HAP-1 (cell line): ENCODE data around the gene CNTN5.

ENCODE experiments used
- DNase-seq, 2 experiments: peaks; one replicate each; pipeline ENCODE4 v3.0.0-alpha.2; 2016 to 2020; ENCODE audit warnings: low spot score in 2 of 2
- H3K27me3 ChIP-seq: fragments of 250-450 bp; sonication (Bioruptor Pico); 2 replicates; pipeline ENCODE4 v1.5.1; 2020; ENCODE audit warnings: low read depth, mild to moderate bottlenecking, moderate library complexity
- H3K36me3 ChIP-seq: fragments of 250-450 bp; sonication (Bioruptor Pico); replicated peaks from 2 replicates; pipeline ENCODE4 v1.5.1; 2020; ENCODE audit warnings: mild to moderate bottlenecking
- H3K4me1 ChIP-seq: fragments of 250-450 bp; sonication (Bioruptor Pico); 2 replicates; pipeline ENCODE4 v1.5.1; 2020; ENCODE audit warnings: mild to moderate bottlenecking
- H3K4me3 ChIP-seq: fragments of 250-450 bp; sonication (Bioruptor Pico); 2 replicates; pipeline ENCODE4 v1.5.1; 2020; ENCODE audit warnings: mild to moderate bottlenecking, moderate library complexity
- H3K9me3 ChIP-seq: fragments of 250-450 bp; sonication (Bioruptor Pico); 2 replicates; pipeline ENCODE4 v1.5.1; 2020; ENCODE audit warnings: mild to moderate bottlenecking, moderate library complexity
- in situ Hi-C: fragments of 300-500 bp; cut with MboI; formaldehyde crosslinking; loops from 3 replicates; pipeline ENCODE4 v1.14.3; 2020; ENCODE audit warnings: low sequenced_read_pairs, inconsistent platforms, mixed read lengths

Gene CNTN5

DNA sequence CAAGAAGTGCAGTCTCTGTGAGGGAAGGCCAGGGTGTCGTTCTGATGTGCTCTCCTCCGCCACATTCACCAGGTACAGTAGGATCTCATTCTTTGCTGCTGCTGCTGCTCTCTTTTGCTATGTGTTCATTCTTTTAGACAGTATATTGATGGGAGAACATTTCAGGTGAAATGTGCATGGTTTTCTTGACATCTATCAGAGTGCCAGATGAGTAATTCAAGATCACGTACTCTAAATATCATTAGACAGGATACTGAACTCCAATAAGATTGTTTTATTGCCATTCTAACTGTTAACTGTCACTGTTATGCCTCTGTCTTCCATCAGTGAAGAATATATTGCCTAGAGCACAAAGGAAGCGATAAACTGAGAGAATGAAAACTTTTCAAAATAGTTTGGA, 895.3 kb downstream of the CNTN5 start:
- no peaks in the 10 kb centered on the region for H3K36me3 ChIP-seq
- H3K9me3 ChIP-seq: no peaks in the 10 kb centered on the region
- H3K4me3 ChIP-seq: no peak overlapping the region
- no peak for DNase-seq
- no peaks in the 10 kb centered on the region for H3K4me1 ChIP-seq
- in situ Hi-C loops: no loop called here
- no peaks in the 10 kb centered on the region for H3K27me3 ChIP-seq

GRCh38 chr11:99918761-99919160, 898.0 kb downstream of the CNTN5 start:
- in situ Hi-C loops: no loop called here
- Histone ChIP-seq H3K27me3 (no peaks in the 10 kb centered on the region), H3K36me3 (no peaks in the 10 kb centered on the region), H3K4me1 (no peaks in the 10 kb centered on the region), H3K4me3 (no peak overlapping the region), H3K9me3 (no peaks in the 10 kb centered on the region)
- no peak for DNase-seq

- Histone ChIP-seq H3K9me3 (no peaks in the 10 kb centered on the region), H3K36me3 (no peaks in the 10 kb centered on the region), H3K4me1 (no peaks in the 10 kb centered on the region), H3K4me3 (no peak overlapping the region), H3K27me3 (no peaks in the 10 kb centered on the region)
- DNase-seq: no peak
- in situ Hi-C loops: no loop called here
Observed at GRCh38 chr11:99920956-99921355, 900.2 kb downstream of the CNTN5 start.

- in situ Hi-C loops: no loop called here
- no peaks in the 10 kb centered on the region for H3K4me1 ChIP-seq
- DNase-seq: no peak
- H3K27me3 ChIP-seq: no peaks in the 10 kb centered on the region
- no peak overlapping the region for H3K4me3 ChIP-seq
- no peaks in the 10 kb centered on the region for H3K36me3 ChIP-seq
- H3K9me3 ChIP-seq: no peaks in the 10 kb centered on the region
Observed at GRCh38 chr11:99925968-99926367, 905.2 kb downstream of the CNTN5 start.

DNA sequence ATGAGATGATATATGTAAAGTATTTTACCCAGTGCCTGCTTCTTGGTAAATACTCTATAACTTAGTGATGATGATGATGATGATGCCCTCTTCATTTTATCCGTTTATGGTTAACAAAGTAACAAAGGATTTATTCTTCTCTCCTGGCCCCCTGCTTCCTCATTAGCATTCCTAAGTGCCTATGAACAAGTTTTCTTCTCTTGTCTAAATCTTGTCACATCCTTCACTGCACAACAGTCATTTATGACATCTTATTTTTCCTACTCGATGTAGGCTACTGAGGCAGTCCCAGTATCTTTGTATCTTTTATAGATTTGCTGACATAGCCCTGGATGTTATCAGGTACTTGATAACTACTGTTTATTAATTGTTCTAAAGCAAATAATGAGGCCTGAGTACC, 911.9 kb downstream of the CNTN5 start:
- no peak for DNase-seq
- H3K4me3 ChIP-seq: no peak overlapping the region
- no peaks in the 10 kb centered on the region for H3K4me1 ChIP-seq
- H3K27me3 ChIP-seq: no peaks in the 10 kb centered on the region
- no peaks in the 10 kb centered on the region for H3K9me3 ChIP-seq
- no peaks in the 10 kb centered on the region for H3K36me3 ChIP-seq
- in situ Hi-C loops: no loop called here

GRCh38 chr11:99934008-99934407, 913.3 kb downstream of the CNTN5 start:
- DNase-seq: no peak
- no peaks in the 10 kb centered on the region for H3K27me3 ChIP-seq
- H3K36me3 ChIP-seq: no peaks in the 10 kb centered on the region
- H3K9me3 ChIP-seq: no peaks in the 10 kb centered on the region
- no peaks in the 10 kb centered on the region for H3K4me1 ChIP-seq
- H3K4me3 ChIP-seq: no peak overlapping the region
- in situ Hi-C loops: no loop called here

DNA sequence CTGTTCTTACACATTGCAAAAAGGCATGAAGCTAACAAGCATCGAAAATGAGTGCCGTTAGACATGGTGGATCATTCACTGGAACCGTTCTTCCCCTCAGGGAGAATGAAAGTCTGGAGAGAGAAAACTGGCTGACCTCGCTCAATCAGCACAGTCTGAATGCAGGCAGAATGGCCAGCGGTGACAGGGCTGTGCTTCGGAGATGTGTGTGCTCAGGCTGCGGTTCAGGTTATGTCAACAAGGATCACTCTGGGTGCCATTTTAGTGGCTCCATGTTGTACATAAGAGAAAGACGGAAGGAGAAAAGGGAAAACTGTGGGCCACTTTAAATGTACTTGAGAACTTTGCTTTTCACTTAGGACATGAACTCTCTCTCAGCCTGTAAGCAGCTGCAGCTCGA, 916.6 kb downstream of the CNTN5 start:
- H3K9me3 ChIP-seq: no peaks in the 10 kb centered on the region
- in situ Hi-C loops: no loop called here
- H3K4me1 ChIP-seq: no peaks in the 10 kb centered on the region
- no peaks in the 10 kb centered on the region for H3K36me3 ChIP-seq
- no peaks in the 10 kb centered on the region for H3K27me3 ChIP-seq
- no peak for DNase-seq
- H3K4me3 ChIP-seq: no peak overlapping the region

DNA sequence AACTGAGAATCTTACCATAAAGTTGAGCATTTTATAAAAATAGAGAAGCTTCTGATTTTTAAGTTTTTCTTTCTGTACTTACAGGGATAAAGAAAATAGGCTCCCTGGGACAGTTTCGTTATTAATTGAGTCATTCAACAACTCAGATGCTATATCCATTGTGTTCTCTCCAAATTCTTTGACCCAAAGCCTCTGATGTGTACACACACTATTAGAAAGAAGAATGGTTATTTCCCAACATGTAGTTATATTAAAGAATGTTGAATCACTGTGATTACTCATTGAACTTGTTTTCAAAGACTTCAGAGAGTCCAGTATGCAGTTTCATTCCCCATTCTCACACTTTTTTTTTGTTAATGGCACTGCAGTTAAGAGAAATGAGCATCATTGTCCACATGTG, 932.1 kb downstream of the CNTN5 start:
- Histone ChIP-seq H3K27me3 (no peaks in the 10 kb centered on the region), H3K4me3 (no peak overlapping the region), H3K9me3 (no peaks in the 10 kb centered on the region), H3K36me3 (no peaks in the 10 kb centered on the region), H3K4me1 (no peaks in the 10 kb centered on the region)
- in situ Hi-C loops: no loop called here
- DNase-seq: no peak

DNA sequence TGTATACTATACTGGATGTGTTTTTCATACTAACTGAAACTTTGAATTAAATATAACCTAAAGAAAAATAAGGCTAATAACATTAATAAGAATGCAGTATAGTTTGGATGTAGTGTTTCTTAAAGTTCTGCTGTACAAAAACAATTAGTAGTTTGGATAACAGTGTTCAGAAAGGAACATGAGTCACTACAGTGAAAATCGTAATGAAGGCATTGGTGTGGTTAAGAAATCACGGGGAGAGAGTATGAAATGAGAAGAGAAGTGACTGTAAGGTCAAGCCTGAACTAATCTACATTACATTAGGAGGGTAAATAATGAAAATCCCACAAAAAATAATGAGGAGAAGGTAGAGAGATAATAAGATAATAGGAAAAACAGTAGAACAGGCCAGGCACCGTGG, 939.8 kb downstream of the CNTN5 start:
- in situ Hi-C loops: no loop called here
- Histone ChIP-seq H3K9me3 (no peaks in the 10 kb centered on the region), H3K4me3 (no peak overlapping the region), H3K4me1 (no peaks in the 10 kb centered on the region), H3K27me3 (no peaks in the 10 kb centered on the region), H3K36me3 (no peaks in the 10 kb centered on the region)
- DNase-seq: no peak

- Histone ChIP-seq H3K27me3 (no peaks in the 10 kb centered on the region), H3K9me3 (no peaks in the 10 kb centered on the region), H3K36me3 (no peaks in the 10 kb centered on the region), H3K4me1 (no peaks in the 10 kb centered on the region), H3K4me3 (no peak overlapping the region)
- no peak for DNase-seq
- in situ Hi-C loops: no loop called here
Observed at GRCh38 chr11:99968336-99968735, 947.6 kb downstream of the CNTN5 start.

GRCh38 chr11:99973993-99974392, 953.2 kb downstream of the CNTN5 start:
- no peaks in the 10 kb centered on the region for H3K4me1 ChIP-seq
- no peaks in the 10 kb centered on the region for H3K36me3 ChIP-seq
- H3K4me3 ChIP-seq: no peak overlapping the region
- H3K27me3 ChIP-seq: no peaks in the 10 kb centered on the region
- in situ Hi-C loops: no loop called here
- H3K9me3 ChIP-seq: no peaks in the 10 kb centered on the region; the same call in 1 of the 2 replicates
- no peak for DNase-seq

GRCh38 chr11:99979042-99979441, 958.3 kb downstream of the CNTN5 start:
- Histone ChIP-seq H3K9me3 (no peaks in the 10 kb centered on the region; the same call in 1 of the 2 replicates), H3K36me3 (no peaks in the 10 kb centered on the region), H3K27me3 (no peaks in the 10 kb centered on the region), H3K4me1 (no peaks in the 10 kb centered on the region), H3K4me3 (no peak overlapping the region)
- in situ Hi-C loops: no loop called here
- DNase-seq: no peak

- in situ Hi-C loops: no loop called here
- Histone ChIP-seq H3K9me3 (no peaks in the 10 kb centered on the region), H3K27me3 (no peaks in the 10 kb centered on the region), H3K36me3 (no peaks in the 10 kb centered on the region), H3K4me3 (no peak overlapping the region), H3K4me1 (no peaks in the 10 kb centered on the region)
- no peak for DNase-seq
Observed at GRCh38 chr11:99987821-99988470, 967.2 kb downstream of the CNTN5 start.

DNA sequence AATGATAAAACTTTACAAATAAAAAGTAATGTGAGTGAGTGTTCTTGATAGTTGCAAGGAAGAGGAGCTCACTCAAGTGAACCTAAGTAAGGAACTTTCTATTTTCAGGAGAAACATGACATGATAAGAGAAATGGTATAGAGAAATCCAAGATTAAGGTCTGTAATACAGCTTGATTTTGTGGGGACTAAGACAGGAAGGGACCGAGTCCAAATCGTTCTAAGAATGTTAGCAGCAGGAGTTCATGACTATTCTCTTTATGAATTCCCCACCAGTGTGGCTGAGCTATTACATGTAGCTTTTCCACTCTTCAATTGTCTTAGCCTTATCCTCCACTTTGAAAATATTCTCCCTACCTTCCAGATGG, 967.7 kb downstream of the CNTN5 start:
- in situ Hi-C loops: no loop called here
- DNase-seq: no peak
- H3K4me1 ChIP-seq: no peaks in the 10 kb centered on the region
- no peaks in the 10 kb centered on the region for H3K9me3 ChIP-seq
- H3K36me3 ChIP-seq: no peaks in the 10 kb centered on the region
- H3K4me3 ChIP-seq: no peak overlapping the region
- H3K27me3 ChIP-seq: no peaks in the 10 kb centered on the region

- DNase-seq: no peak
- H3K4me3 ChIP-seq: no peak overlapping the region
- no peaks in the 10 kb centered on the region for H3K4me1 ChIP-seq
- no peaks in the 10 kb centered on the region for H3K27me3 ChIP-seq
- in situ Hi-C loops: no loop called here
- no peaks in the 10 kb centered on the region for H3K36me3 ChIP-seq
- H3K9me3 ChIP-seq: no peaks in the 10 kb centered on the region
Observed at GRCh38 chr11:100003985-100004384, 983.2 kb downstream of the CNTN5 start.
